Regular cardiac myocyte (primary cell): ENCODE results near the gene LSM3. TPM values are rescaled to one million over a fixed set of nuclear protein-coding genes. Genes with fewer than 3 reads are reported as not detected.

Experiments
- total RNA-seq: library from RNA; depleted of rRNA; stranded (reverse); fragments of >200 nt; gene quantifications from 2 replicates; pipeline ENCODE4 v1.2.3, GENCODE V29; 2014

The LSM3 gene
- total RNA-seq: 10.4 and 15.9 TPM in 2 replicates

DNA sequence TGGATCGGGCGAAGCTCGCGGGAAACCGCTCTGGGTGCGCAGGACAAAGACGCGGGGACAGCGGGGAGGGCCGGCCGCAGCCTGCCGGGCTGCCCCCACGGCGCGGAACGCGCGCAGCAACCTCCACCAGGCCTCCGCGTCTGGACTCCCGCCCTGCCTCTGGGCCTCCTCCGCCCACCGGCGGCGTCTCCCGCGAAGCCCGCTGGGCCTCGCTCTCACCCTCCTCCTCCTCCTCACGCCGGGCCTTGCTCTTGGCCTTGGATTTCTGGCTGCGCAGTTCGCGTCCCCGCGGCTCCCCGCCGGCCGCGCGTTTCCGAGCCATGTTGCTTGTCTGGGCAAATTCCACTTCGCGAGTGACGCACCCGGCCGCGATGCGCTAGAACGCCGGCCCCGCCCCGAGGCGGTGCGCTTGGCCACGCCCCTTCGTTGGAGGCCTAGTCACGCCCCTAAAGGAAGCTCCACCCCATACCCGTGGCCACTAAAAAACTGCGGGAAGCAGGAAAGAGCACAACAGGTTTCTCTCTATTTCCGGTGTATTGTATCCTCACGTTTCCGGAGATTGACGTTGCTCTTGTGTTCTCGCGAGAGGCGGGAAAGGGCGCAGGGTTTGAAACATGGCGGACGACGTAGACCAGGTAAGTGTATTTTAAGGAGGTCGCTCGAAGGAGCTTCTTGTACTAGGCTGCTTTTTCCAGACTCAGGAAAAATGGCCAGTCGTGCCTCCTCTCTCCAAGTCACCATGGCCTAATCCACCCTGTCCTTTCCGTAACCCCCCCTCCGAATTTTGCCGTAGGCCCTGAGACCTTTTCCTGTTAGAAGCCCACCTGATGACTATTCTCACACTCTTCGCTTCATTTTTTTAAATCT, at the start of gene LSM3, which contains the start of gene XPC:
LSM3 (plus strand) TSS at position 571 of the 867 bp plus-strand sequence; CDS start at position 615, 44 bp downstream.
XPC (minus strand) TSS at position 355 of the 867 bp plus-strand sequence; CDS start at position 322, 33 bp downstream.

Other genes with a start within 250 kb of the LSM3 start
- gene CHCHD4, start 53.9 kb upstream of the LSM3 start, total RNA-seq: 14.1 and 21.3 TPM in 2 replicates
- 69.8 and 85.4 TPM in 2 replicates for gene TMEM43, start 53.8 kb upstream of the LSM3 start, total RNA-seq
- 45.4 and 53.8 TPM in 2 replicates for gene XPC, start 216 bp upstream of the LSM3 start, total RNA-seq
- gene SLC6A6, start 223.8 kb downstream of the LSM3 start, total RNA-seq: 18.4 and 43.4 TPM in 2 replicates